ENCODE results near the gene PLCH1.
"Not testable (repeated sequence)": the region's sequence is repeated elsewhere in the genome, so short reads cannot be mapped to it uniquely, and the experiment has no call there.

- TF ChIP-seq, protein P1, sequence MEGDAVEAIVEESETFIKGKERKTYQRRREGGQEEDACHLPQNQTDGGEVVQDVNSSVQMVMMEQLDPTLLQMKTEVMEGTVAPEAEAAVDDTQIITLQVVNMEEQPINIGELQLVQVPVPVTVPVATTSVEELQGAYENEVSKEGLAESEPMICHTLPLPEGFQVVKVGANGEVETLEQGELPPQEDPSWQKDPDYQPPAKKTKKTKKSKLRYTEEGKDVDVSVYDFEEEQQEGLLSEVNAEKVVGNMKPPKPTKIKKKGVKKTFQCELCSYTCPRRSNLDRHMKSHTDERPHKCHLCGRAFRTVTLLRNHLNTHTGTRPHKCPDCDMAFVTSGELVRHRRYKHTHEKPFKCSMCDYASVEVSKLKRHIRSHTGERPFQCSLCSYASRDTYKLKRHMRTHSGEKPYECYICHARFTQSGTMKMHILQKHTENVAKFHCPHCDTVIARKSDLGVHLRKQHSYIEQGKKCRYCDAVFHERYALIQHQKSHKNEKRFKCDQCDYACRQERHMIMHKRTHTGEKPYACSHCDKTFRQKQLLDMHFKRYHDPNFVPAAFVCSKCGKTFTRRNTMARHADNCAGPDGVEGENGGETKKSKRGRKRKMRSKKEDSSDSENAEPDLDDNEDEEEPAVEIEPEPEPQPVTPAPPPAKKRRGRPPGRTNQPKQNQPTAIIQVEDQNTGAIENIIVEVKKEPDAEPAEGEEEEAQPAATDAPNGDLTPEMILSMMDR (IDR thresholded peaks at IDR 0.05; ENCODE audit: low read depth, low read length, missing input control) = not testable (repeated sequence)
- TF ChIP-seq TAF1 (conservative IDR thresholded peaks at IDR 0.05); ZBTB33 (IDR thresholded peaks at IDR 0.05): not testable (repeated sequence)
- TF ChIP-seq, protein P2, sequence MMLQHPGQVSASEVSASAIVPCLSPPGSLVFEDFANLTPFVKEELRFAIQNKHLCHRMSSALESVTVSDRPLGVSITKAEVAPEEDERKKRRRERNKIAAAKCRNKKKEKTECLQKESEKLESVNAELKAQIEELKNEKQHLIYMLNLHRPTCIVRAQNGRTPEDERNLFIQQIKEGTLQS (IDR thresholded peaks at IDR 0.05) = not testable (repeated sequence)
- TF ChIP-seq, protein P3, sequence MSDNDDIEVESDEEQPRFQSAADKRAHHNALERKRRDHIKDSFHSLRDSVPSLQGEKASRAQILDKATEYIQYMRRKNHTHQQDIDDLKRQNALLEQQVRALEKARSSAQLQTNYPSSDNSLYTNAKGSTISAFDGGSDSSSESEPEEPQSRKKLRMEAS (IDR thresholded peaks at IDR 0.05) = not testable (repeated sequence)
Measured at GRCh38 chr3:155638461-155638860, 106.4 kb downstream of the PLCH1 start.
